BE2C (cell line): ENCODE measurements around the gene TMEM219.

Source experiments
- DNase-seq: peaks from one replicate; pipeline ENCODE4 v3.0.0-alpha.2; 2020
- H3K27me3 ChIP-seq: fragments of 250-450 bp; sonication (Bioruptor Pico); 2 replicates; pipeline ENCODE4 v1.5.1; 2020; ENCODE audit warnings: mild to moderate bottlenecking
- H3K36me3 ChIP-seq: fragments of 250-450 bp; sonication (Bioruptor Pico); 2 replicates; pipeline ENCODE4 v1.5.1; 2020; ENCODE audit warnings: mild to moderate bottlenecking
- H3K4me1 ChIP-seq: fragments of 250-450 bp; sonication (Bioruptor Pico); 2 replicates; pipeline ENCODE4 v1.5.1; 2020
- H3K4me3 ChIP-seq: 2 replicates; pipeline ENCODE4 v1.5.1; 2011; ENCODE audit warnings: low read depth, low read length
- H3K9me3 ChIP-seq: fragments of 250-450 bp; sonication (Bioruptor Pico); 2 replicates; pipeline ENCODE4 v1.5.1; 2020
- TF ChIP-seq, protein P1 (sequence below): IDR thresholded peaks from 2 replicates; pipeline ENCODE4 v1.5.1; 2012; ENCODE audit warnings: mild to moderate bottlenecking, low read depth, low read length

Gene TMEM219

DNA sequence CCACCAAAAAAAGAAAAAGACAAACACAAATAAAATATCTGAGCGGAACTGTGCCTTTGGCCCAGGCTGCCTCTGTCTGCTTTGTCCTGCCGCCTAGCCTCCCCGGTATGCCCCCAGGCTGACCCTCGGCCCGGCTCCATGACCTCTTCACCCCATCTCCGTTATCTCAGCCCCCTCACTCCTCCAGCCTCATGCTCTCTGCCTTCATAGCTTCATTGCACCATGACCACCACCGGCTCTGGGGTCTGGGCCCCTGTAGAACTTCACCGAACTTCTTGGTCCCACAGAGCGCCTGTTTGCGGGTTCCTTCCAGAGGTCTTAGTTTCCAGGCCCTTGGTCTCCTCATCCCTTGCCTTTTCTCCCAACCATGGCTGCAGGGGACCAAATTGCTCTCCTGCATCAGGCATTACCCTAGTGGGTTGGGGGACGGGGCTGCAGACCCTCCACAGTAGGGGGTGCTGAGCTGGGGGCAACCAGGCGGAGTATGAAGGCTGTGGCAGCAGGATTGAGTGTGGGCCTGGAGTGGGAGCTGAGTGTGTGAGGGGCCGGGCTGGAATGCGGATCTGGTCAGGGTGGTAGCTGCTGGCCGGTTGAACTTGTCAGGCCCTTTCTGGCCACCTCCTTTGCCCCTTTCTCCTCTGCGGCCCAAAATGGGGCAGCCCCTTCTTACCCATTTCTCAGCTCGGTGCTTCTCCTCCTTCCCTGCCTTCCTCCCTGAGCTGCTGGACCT lies 26.6 kb downstream of the TMEM219 start:
- no peak overlapping the region for H3K4me3 ChIP-seq
- TF ChIP-seq, protein P1, sequence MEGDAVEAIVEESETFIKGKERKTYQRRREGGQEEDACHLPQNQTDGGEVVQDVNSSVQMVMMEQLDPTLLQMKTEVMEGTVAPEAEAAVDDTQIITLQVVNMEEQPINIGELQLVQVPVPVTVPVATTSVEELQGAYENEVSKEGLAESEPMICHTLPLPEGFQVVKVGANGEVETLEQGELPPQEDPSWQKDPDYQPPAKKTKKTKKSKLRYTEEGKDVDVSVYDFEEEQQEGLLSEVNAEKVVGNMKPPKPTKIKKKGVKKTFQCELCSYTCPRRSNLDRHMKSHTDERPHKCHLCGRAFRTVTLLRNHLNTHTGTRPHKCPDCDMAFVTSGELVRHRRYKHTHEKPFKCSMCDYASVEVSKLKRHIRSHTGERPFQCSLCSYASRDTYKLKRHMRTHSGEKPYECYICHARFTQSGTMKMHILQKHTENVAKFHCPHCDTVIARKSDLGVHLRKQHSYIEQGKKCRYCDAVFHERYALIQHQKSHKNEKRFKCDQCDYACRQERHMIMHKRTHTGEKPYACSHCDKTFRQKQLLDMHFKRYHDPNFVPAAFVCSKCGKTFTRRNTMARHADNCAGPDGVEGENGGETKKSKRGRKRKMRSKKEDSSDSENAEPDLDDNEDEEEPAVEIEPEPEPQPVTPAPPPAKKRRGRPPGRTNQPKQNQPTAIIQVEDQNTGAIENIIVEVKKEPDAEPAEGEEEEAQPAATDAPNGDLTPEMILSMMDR: no peak
- H3K9me3 ChIP-seq: no peaks in the 10 kb centered on the region
- H3K27me3 ChIP-seq: no peaks in the 10 kb centered on the region
- no peaks in the 10 kb centered on the region for H3K4me1 ChIP-seq
- no peak for DNase-seq
- H3K36me3 ChIP-seq: peaks cover 81% of the 10 kb centered on the region

DNA sequence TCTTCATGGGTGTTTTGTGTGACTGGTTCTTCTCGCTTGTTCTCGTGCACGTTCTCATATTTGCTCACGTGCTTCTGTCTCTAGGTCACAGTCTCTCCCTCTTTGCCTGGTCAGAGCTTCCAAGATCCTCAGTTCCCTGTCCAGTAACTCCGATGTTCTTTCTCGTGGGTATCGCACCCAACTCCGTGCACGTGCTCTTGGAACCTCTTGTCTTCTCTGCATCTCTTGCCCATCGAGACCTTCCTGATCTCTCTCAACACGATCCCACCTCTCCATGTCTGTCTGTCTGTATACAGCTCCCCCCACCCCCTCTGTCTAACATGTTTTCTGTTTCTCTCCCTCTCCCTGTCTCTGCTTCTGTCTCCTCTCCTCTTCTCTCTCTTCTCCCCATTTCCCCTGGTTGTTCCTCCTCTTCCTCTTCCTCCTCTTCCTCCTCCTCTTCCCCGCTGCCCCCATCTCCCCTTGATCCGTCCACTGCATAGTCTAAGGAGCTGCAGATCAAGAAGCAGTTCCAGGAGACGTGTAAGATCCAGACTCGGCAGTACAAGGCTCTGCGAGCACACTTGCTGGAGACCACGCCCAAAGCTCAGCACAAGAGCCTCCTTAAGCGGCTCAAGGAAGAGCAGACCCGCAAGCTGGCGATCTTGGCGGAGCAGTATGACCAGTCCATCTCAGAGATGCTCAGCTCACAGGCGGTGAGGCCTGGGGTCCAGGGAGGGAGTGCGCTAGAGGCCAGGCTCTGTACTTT lies 27.4 kb downstream of the TMEM219 start:
- Histone ChIP-seq H3K4me3 (no peak overlapping the region), H3K9me3 (no peaks in the 10 kb centered on the region), H3K4me1 (no peaks in the 10 kb centered on the region), H3K36me3 (peaks cover 79% of the 10 kb centered on the region), H3K27me3 (no peaks in the 10 kb centered on the region)
- no peak for DNase-seq
- TF ChIP-seq, protein P1: no peak

DNA sequence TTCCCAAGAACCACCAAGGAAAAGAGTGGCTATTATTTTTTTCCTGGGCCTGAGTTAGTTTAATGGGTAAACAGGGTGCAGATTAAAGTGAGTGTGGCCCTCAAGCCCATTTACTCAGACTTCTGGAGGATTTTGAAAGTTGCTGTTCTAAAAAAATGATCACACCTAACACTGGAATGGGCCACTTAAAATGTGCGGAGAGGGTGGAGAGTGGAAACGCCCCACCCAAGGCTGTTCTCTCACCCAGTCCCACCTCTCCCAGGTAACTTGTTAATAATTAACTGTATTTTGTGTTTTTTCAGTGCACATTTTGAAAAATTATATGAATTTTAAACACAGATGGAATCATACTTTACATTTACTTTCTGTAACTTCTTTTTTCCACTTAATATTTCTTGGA lies 28.2 kb downstream of the TMEM219 start:
- Histone ChIP-seq H3K9me3 (no peaks in the 10 kb centered on the region), H3K27me3 (no peaks in the 10 kb centered on the region), H3K4me1 (no peaks in the 10 kb centered on the region), H3K36me3 (peaks cover 72% of the 10 kb centered on the region), H3K4me3 (no peak overlapping the region)
- no peak for DNase-seq
- TF ChIP-seq, protein P1: no peak

DNA sequence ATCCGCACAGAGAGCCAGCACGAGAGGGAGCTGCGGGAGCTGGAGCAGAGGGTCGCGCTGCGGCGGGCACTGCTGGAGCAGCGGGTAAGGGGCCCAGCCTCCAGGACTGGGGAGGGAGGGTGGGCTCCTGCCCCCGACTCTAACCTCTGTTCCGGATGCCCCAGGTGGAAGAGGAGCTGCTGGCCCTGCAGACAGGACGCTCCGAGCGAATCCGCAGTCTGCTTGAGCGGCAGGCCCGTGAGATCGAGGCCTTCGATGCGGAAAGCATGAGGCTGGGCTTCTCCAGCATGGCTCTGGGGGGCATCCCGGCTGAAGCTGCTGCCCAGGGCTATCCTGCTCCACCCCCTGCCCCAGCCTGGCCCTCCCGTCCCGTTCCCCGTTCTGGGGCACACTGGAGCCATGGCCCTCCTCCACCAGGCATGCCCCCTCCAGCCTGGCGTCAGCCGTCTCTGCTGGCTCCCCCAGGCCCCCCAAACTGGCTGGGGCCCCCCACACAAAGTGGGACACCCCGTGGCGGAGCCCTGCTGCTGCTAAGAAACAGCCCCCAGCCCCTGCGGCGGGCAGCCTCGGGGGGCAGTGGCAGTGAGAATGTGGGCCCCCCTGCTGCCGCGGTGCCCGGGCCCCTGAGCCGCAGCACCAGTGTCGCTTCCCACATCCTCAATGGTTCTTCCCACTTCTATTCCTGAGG lies 29.1 kb downstream of the TMEM219 start:
- H3K36me3 ChIP-seq: peaks cover 62% of the 10 kb centered on the region
- TF ChIP-seq, protein P1: no peak

DNA sequence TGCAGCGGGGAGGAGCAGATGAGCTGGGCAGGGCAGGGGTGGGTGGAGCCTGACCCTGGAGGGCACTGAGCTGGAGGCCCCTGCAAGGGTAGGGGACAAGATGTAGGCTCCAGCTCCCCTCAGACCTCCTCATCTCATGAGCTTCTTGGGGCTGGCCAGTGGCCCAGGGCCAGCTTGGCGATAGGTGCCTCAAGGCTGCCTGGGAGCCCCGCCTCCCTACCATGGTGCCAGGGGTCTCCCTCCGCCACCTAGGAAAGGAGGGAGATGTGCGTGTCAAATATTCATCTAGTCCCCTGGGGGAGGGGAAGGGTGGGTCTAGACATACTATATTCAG lies 29.7 kb downstream of the TMEM219 start:
- H3K4me1 ChIP-seq: no peaks in the 10 kb centered on the region
- peaks cover 57% of the 10 kb centered on the region for H3K36me3 ChIP-seq
- H3K9me3 ChIP-seq: no peaks in the 10 kb centered on the region
- TF ChIP-seq, protein P1: no peak
- no peak overlapping the region for H3K4me3 ChIP-seq
- H3K27me3 ChIP-seq: no peaks in the 10 kb centered on the region
- no peak for DNase-seq

More for the DNA sequence above, 29.1 kb downstream of the TMEM219 start:
- Histone ChIP-seq H3K9me3 (no peaks in the 10 kb centered on the region), H3K27me3 (no peaks in the 10 kb centered on the region), H3K4me3 (no peak overlapping the region), H3K4me1 (no peaks in the 10 kb centered on the region)
- DNase-seq: no peak
